OCI-LY3 (cell line): Measurements from ENCODE around the gene COMMD1.

Experiments used
- EZH2phosphoT487 ChIP-seq: fragments of 200-600 bp; shearing (Covaris generic); IDR thresholded peaks from 2 replicates; pipeline ENCODE4 v1.6.1; 2018; ENCODE audit warnings: antibody characterized with exemption, mixed run types, low read depth
- TF ChIP-seq, protein P1 (sequence below): fragments of 200-600, 300-600 bp; sonication (generic); IDR thresholded peaks from 2 replicates; pipeline ENCODE4 v1.5.1; 2014; ENCODE audit warnings: antibody characterized with exemption, low read length, low read depth

- TF ChIP-seq, protein P1, sequence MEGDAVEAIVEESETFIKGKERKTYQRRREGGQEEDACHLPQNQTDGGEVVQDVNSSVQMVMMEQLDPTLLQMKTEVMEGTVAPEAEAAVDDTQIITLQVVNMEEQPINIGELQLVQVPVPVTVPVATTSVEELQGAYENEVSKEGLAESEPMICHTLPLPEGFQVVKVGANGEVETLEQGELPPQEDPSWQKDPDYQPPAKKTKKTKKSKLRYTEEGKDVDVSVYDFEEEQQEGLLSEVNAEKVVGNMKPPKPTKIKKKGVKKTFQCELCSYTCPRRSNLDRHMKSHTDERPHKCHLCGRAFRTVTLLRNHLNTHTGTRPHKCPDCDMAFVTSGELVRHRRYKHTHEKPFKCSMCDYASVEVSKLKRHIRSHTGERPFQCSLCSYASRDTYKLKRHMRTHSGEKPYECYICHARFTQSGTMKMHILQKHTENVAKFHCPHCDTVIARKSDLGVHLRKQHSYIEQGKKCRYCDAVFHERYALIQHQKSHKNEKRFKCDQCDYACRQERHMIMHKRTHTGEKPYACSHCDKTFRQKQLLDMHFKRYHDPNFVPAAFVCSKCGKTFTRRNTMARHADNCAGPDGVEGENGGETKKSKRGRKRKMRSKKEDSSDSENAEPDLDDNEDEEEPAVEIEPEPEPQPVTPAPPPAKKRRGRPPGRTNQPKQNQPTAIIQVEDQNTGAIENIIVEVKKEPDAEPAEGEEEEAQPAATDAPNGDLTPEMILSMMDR = no peak
- TF ChIP-seq EZH2phosphoT487 = no peak
Observed at GRCh38 chr2:61877571-61878245, 27.8 kb upstream of the COMMD1 start.
